Uterus (tissue), 2 donors: ENCODE measurements around the gene KRTAP10-3.

Source experiments
- CTCF ChIP-seq, 4 experiments: fragments of 200-600 bp in 2 of 4; fragments of 450-650 bp in 2 of 4; sonication (generic) in 2 of 4; IDR thresholded peaks; one replicate each; pipeline ENCODE4 v1.5.1; 2016 to 2019; ENCODE audit warnings: antibody characterized with exemption in 4 of 4, mild to moderate bottlenecking in 2 of 4, moderate library complexity in 1 of 4
- POLR2A ChIP-seq, 2 donors: fragments of 450-650 bp; IDR thresholded peaks; one replicate each; pipeline ENCODE4 v1.6.1; 2016; ENCODE audit warnings: antibody characterized with exemption in 2 of 2, mild to moderate bottlenecking in 1 of 2, moderate library complexity in 1 of 2

GRCh38 chr21:44579056-44579832 is 20.6 kb upstream of the KRTAP10-3 start:
- no peak for TF ChIP-seq POLR2A (IDR thresholded peaks at IDR 0.05)
- TF ChIP-seq CTCF (IDR thresholded peaks at IDR 0.05) = no peak
